Vagina (tissue), 2 donors: Measurements from ENCODE around the gene ARID3A.

Experiments used
- CTCF ChIP-seq, 3 experiments: fragments of 450-650 bp in 2 of 3; fragments of 200-600 bp in 1 of 3; sonication (generic) in 1 of 3; IDR thresholded peaks; one replicate each; pipeline ENCODE4 v1.5.1; 2017 to 2019; ENCODE audit warnings: antibody characterized with exemption in 3 of 3, mild to moderate bottlenecking in 2 of 3, moderate library complexity in 2 of 3
- POLR2A ChIP-seq, 2 donors: fragments of 450-650 bp; IDR thresholded peaks; one replicate each; pipeline ENCODE4 v1.6.1; 2017; ENCODE audit warnings: antibody characterized with exemption in 2 of 2, mild to moderate bottlenecking in 2 of 2, moderate library complexity in 2 of 2

DNA sequence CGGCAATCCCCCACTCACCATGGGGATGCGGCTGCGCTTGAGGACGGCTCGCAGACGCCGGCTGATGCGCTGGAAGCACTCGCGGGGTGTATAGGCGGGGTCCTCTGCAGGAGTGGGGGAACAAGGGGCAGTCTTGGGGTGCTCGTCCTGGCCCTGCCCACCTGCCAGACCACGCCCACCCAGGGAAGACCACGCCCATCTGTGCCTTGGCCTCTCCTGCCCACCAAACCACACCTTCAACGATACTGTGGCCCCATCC, 25.9 kb upstream of the ARID3A start:
- TF ChIP-seq CTCF (IDR thresholded peaks at IDR 0.05), result no peak
- TF ChIP-seq POLR2A (IDR thresholded peaks at IDR 0.05), result no peak
